ENCODE data around the gene KLK5. TPM values are rescaled to one million over a fixed set of nuclear protein-coding genes. Genes with fewer than 3 reads are reported as not detected.

Gene KLK5
- total and polyA plus RNA-seq, 12 donors, result not detected

GRCh38 chr19:51000426-51000825, 47.6 kb upstream of the KLK5 start:
- WGBS, 2 donors, result 88 to 89% methylated on average over 10 of the region's 10 CpGs
- no peak for ATAC-seq
- Histone ChIP-seq H3K4me3 (no peak overlapping the region), H3K36me3 (no peaks in the 10 kb centered on the region), H3K4me1 (no peaks in the 10 kb centered on the region), H3K9me3 (no peaks in the 10 kb centered on the region), H3K27ac (no peak overlapping the region), H3K27me3 (peaks cover 6 to 79% (median 67%) of the 10 kb centered on the region in 7 donors)
- TF ChIP-seq, protein P1, sequence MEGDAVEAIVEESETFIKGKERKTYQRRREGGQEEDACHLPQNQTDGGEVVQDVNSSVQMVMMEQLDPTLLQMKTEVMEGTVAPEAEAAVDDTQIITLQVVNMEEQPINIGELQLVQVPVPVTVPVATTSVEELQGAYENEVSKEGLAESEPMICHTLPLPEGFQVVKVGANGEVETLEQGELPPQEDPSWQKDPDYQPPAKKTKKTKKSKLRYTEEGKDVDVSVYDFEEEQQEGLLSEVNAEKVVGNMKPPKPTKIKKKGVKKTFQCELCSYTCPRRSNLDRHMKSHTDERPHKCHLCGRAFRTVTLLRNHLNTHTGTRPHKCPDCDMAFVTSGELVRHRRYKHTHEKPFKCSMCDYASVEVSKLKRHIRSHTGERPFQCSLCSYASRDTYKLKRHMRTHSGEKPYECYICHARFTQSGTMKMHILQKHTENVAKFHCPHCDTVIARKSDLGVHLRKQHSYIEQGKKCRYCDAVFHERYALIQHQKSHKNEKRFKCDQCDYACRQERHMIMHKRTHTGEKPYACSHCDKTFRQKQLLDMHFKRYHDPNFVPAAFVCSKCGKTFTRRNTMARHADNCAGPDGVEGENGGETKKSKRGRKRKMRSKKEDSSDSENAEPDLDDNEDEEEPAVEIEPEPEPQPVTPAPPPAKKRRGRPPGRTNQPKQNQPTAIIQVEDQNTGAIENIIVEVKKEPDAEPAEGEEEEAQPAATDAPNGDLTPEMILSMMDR (IDR thresholded peaks at IDR 0.05), result no peak
- intact Hi-C loops (cut with DNase I), result loop anchor here in 1 of 10 donors (10.0 kb wide), 1 partner anchor 66 kb away; no protein-coding TSS in a partner anchor
- no peak for DNase-seq

GRCh38 chr19:50998686-50999085, 45.8 kb upstream of the KLK5 start:
- no peak overlapping the region for H3K4me3 ChIP-seq
- DNase-seq, result no peak
- H3K4me1 ChIP-seq, result no peaks in the 10 kb centered on the region
- WGBS, 2 donors, result 74 to 81% methylated on average over 4 of the region's 4 CpGs
- H3K36me3 ChIP-seq, result no peaks in the 10 kb centered on the region
- ATAC-seq, result no peak
- intact Hi-C loops (cut with DNase I), result no loop called here
- H3K9me3 ChIP-seq, result peaks cover 0 to 6% (median 0%) of the 10 kb centered on the region in 11 donors
- H3K27me3 ChIP-seq, result peaks cover 6 to 65% (median 57%) of the 10 kb centered on the region in 7 donors
- TF ChIP-seq, protein P1 (IDR thresholded peaks at IDR 0.05), result no peak
- H3K27ac ChIP-seq, result no peak overlapping the region

GRCh38 chr19:50998061-50998460, 45.2 kb upstream of the KLK5 start:
- Histone ChIP-seq H3K4me1 (no peaks in the 10 kb centered on the region), H3K36me3 (no peaks in the 10 kb centered on the region), H3K27ac (no peak overlapping the region), H3K4me3 (no peak overlapping the region), H3K27me3 (peaks cover 6 to 59% (median 50%) of the 10 kb centered on the region in 7 donors), H3K9me3 (peaks cover 0 to 6% (median 0%) of the 10 kb centered on the region in 11 donors)
- TF ChIP-seq, protein P1 (IDR thresholded peaks at IDR 0.05), result no peak
- ATAC-seq (no peak), DNase-seq (no peak)
- intact Hi-C loops (cut with DNase I), result no loop called here
- 67 to 77% methylated on average over 5 of the region's 5 CpGs for WGBS, 2 donors

DNA sequence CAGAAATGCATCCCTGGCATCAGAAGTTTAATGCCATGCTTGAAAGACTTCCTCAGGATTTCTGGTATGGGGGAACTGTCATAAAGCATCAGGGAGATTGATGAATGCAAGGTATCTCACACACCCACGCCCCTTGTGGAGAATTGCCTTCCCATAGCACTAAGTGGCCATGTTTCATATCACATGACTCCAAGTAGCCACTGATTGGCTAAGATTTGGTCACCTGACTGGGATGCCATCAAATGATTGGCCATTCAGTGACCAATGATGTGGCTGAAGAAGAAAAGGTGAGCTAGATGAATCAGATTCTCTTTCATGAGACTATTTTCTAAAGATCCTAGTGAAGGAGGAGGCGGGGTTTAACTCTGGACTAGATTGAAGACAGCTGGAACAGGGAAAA, 41.3 kb upstream of the KLK5 start:
- H3K36me3 ChIP-seq, result no peaks in the 10 kb centered on the region
- intact Hi-C loops (cut with DNase I), result no loop called here
- TF ChIP-seq, protein P1 (IDR thresholded peaks at IDR 0.05), result no peak
- ATAC-seq (no peak), DNase-seq (no peak)
- no peak overlapping the region for H3K27ac ChIP-seq
- H3K4me1 ChIP-seq, result no peaks in the 10 kb centered on the region
- peaks cover 0 to 51% (median 22%) of the 10 kb centered on the region in 7 donors for H3K27me3 ChIP-seq
- no peak overlapping the region for H3K4me3 ChIP-seq
- peaks cover 0 to 6% (median 0%) of the 10 kb centered on the region in 11 donors for H3K9me3 ChIP-seq
- WGBS, 2 donors, result 74 to 87% methylated on average over 2 of the region's 2 CpGs
